ENCODE measurements around the gene MTR. TPM values are rescaled to one million over a fixed set of nuclear protein-coding genes. Genes with fewer than 3 reads are reported as not detected.
A peak's percentile ranks its signal among the peaks of the same experiment; 100 is the strongest.
"Not testable (repeated sequence)": the region's sequence is repeated elsewhere in the genome, so short reads cannot be mapped to it uniquely, and the experiment has no call there.

Gene MTR
- total and polyA plus RNA-seq, 2 experiments from 2014 or later, result 17.2 to 25.9 TPM

DNA sequence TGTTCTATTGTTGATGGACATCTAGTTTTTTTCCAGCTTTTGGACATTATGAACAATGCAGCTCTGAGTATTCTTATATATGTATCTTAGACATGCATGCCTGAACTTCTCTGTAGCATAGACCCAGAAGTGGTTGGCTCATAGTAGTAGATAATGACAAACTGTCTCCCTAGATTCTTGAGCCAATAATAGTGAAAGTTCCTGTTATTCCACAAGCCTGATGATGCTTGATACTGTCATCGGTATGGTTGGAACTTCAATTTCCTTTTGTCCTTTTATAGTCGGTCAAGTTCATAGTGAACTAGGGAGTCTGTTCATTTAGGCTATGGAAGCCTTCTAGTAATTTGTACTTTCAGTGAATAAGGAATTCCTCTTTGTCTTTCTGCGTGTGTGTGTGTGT, 56.8 kb downstream of the MTR start:
- DNase-seq, result peak; percentile 28
- Histone ChIP-seq H3K9me3 (ENCODE audit: low read depth) (no peaks in the 10 kb centered on the region), H3K9ac (no peak overlapping the region), H3K27me3 (replicated peaks; ENCODE audit: insufficient read depth) (no peaks in the 10 kb centered on the region), H3K4me3 (no peak overlapping the region), H3K36me3 (ENCODE audit: low read depth) (peaks cover 26% of the 10 kb centered on the region), H3K9me2 (ENCODE audit: insufficient read depth) (no peaks in the 10 kb centered on the region), H3K4me2 (ENCODE audit: unreplicated experiment) (no peak overlapping the region), H3K4me1 (ENCODE audit: insufficient read depth) (peaks cover 34% of the 10 kb centered on the region), H2AFZ (no peak overlapping the region), H3F3A (ENCODE audit: insufficient read depth) (peaks cover 32% of the 10 kb centered on the region), H3K27ac (no peak overlapping the region), H4K20me1 (ENCODE audit: insufficient read depth) (no peaks in the 10 kb centered on the region), H3K79me2 (ENCODE audit: insufficient read depth) (no peaks in the 10 kb centered on the region)
- 90 to 93% methylated on average over 3 of the region's 3 CpGs for WGBS, 2 experiments (ENCODE audit: low coverage in 1 of 2, low lambda C conversion rate in 2 of 2, missing lambda C conversion rate in 2 of 2)
- TF ChIP-seq EZH2phosphoT487 (IDR thresholded peaks at IDR 0.05; ENCODE audit: insufficient read depth, low read depth) (no peak), EZH2 (IDR thresholded peaks at IDR 0.05; ENCODE audit: insufficient read depth, poor library complexity, severe bottlenecking) (no peak)
- in situ Hi-C loops (cut with MboI), result no loop called here

DNA sequence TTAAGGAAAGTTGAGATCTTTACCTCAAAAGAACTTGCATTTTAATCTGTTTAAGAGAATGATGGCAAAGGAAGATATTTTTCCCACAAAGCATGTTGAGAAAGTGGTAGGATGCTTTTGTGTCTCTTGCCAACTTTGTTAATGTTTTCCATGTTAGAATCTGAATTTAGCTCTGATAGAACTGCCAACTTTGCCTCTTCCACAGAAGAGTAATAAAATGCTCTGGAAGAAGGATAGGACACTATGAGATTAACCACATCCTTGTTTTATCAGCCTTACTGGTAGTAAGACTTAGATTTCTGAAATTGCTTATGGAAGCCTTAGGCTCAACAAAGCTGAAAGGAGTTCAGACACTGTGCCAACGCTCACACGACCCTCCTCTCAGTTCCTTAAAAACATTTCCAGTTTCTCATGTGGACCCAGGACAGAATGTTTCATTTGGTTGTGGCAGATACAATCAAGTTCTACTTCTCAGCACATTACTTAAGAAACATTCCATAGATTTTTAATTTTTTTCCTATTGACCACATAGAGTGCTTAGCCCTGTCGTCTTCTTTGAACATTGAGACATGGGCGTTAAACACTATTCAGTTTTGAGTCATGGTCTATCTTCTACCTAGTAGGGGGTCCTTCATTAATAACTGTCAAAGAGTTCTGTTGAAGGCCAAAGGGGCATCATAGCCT, 59.0 kb downstream of the MTR start:
- H3K4me3 ChIP-seq, result 0 out of 2 replicates have a peak overlapping the region, but pooled peaks have one; percentile 7
- H4K20me1 ChIP-seq (ENCODE audit: insufficient read depth), result no peaks in the 10 kb centered on the region
- in situ Hi-C loops (cut with MboI), result no loop called here
- H3K36me3 ChIP-seq (ENCODE audit: low read depth), result peaks cover 26% of the 10 kb centered on the region
- peaks cover 32% of the 10 kb centered on the region for H3F3A ChIP-seq (ENCODE audit: insufficient read depth)
- H3K4me2 ChIP-seq (ENCODE audit: unreplicated experiment), result peak overlapping the region; percentile 47
- 0 out of 2 replicates have a peak overlapping the region, but pooled peaks have one; percentile 13 for H3K9ac ChIP-seq
- no peak overlapping the region for H2AFZ ChIP-seq
- no peaks in the 10 kb centered on the region for H3K27me3 ChIP-seq (replicated peaks; ENCODE audit: insufficient read depth)
- WGBS, 2 experiments (ENCODE audit: low coverage in 1 of 2, low lambda C conversion rate in 2 of 2, missing lambda C conversion rate in 2 of 2), result 20 to 34% methylated on average over 4 of the region's 4 CpGs
- H3K9me2 ChIP-seq (ENCODE audit: insufficient read depth), result no peaks in the 10 kb centered on the region
- TF ChIP-seq EZH2phosphoT487 (IDR thresholded peaks at IDR 0.05; ENCODE audit: insufficient read depth, low read depth) (no peak), EZH2 (IDR thresholded peaks at IDR 0.05; ENCODE audit: insufficient read depth, poor library complexity, severe bottlenecking) (no peak)
- DNase-seq, result peak; percentile 66
- no peaks in the 10 kb centered on the region for H3K9me3 ChIP-seq (ENCODE audit: low read depth)
- H3K4me1 ChIP-seq (ENCODE audit: insufficient read depth), result peaks cover 34% of the 10 kb centered on the region
- H3K27ac ChIP-seq, result peak overlapping the region; percentile 58
- no peaks in the 10 kb centered on the region for H3K79me2 ChIP-seq (ENCODE audit: insufficient read depth)

DNA sequence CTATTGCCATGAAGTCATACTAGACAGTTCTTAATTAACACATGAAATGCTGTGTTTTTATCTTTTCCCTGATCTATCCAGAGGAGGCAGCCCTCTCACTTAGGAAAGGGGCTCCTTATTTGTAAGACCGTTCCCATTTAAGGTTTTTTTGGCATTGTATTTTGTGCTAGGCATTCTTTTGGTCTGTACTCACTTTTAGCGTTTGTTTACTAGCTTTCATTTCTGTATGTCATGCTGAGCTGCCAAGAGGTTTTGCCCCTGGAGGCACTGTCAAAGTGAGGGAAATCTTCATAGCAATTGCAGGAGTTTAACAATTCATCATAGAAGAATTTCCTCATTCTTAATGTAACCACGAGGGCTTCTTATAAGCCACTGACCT, 59.5 kb downstream of the MTR start:
- Histone ChIP-seq H3K4me3 (0 out of 2 replicates have a peak overlapping the region, but pooled peaks have one; percentile 7), H3K9me2 (ENCODE audit: insufficient read depth) (no peaks in the 10 kb centered on the region), H3K9ac (0 out of 2 replicates have a peak overlapping the region, but pooled peaks have one; percentile 13), H3F3A (ENCODE audit: insufficient read depth) (peaks cover 32% of the 10 kb centered on the region), H2AFZ (no peak overlapping the region), H3K9me3 (ENCODE audit: low read depth) (no peaks in the 10 kb centered on the region), H3K79me2 (ENCODE audit: insufficient read depth) (no peaks in the 10 kb centered on the region), H3K36me3 (ENCODE audit: low read depth) (peaks cover 26% of the 10 kb centered on the region), H3K4me2 (ENCODE audit: unreplicated experiment) (peak overlapping the region; percentile 47), H4K20me1 (ENCODE audit: insufficient read depth) (no peaks in the 10 kb centered on the region), H3K27ac (peak overlapping the region; percentile 58), H3K27me3 (replicated peaks; ENCODE audit: insufficient read depth) (no peaks in the 10 kb centered on the region), H3K4me1 (ENCODE audit: insufficient read depth) (peaks cover 34% of the 10 kb centered on the region)
- 4 to 7% methylated on average over 3 of the region's 3 CpGs for WGBS, 2 experiments (ENCODE audit: low coverage in 1 of 2, low lambda C conversion rate in 2 of 2, missing lambda C conversion rate in 2 of 2)
- in situ Hi-C loops (cut with MboI), result no loop called here
- TF ChIP-seq EZH2 (IDR thresholded peaks at IDR 0.05; ENCODE audit: insufficient read depth, poor library complexity, severe bottlenecking) (no peak), EZH2phosphoT487 (IDR thresholded peaks at IDR 0.05; ENCODE audit: insufficient read depth, low read depth) (no peak)
- peak; percentile 70 for DNase-seq

GRCh38 chr1:236856649-236857048, 61.6 kb downstream of the MTR start:
- H3K27me3 ChIP-seq (replicated peaks; ENCODE audit: insufficient read depth); DNase-seq; H2AFZ ChIP-seq; H3K79me2 ChIP-seq (ENCODE audit: insufficient read depth); H3K27ac ChIP-seq; H3K4me2 ChIP-seq (ENCODE audit: unreplicated experiment); H3K9me2 ChIP-seq (ENCODE audit: insufficient read depth); H3K4me3 ChIP-seq; H3K9me3 ChIP-seq (ENCODE audit: low read depth); in situ Hi-C loops (cut with MboI); H3K9ac ChIP-seq; H4K20me1 ChIP-seq (ENCODE audit: insufficient read depth): not testable (repeated sequence)
- H3F3A ChIP-seq (ENCODE audit: insufficient read depth), result peaks cover 32% of the 10 kb centered on the region
- peaks cover 31% of the 10 kb centered on the region for H3K4me1 ChIP-seq (ENCODE audit: insufficient read depth)
- 94 to 98% methylated on average over 4 of the region's 4 CpGs for WGBS, 2 experiments (ENCODE audit: low coverage in 1 of 2, low lambda C conversion rate in 2 of 2, missing lambda C conversion rate in 2 of 2)
- H3K36me3 ChIP-seq (ENCODE audit: low read depth), result peaks cover 13% of the 10 kb centered on the region
